Muscle of leg (tissue), 9 donors: ENCODE measurements around the gene GALNT10. TPM values are rescaled to one million over a fixed set of nuclear protein-coding genes. Genes with fewer than 3 reads are reported as not detected.

Experiments
- polyA plus RNA-seq, 8 donors: library from polyadenylated mRNA; unstranded; fragments of 120-200 nt; gene quantifications; one replicate each; pipeline versions ENCODE4 v1.2.1 to v1.2.3, GENCODE V29; 2013; ENCODE audit warnings: inconsistent platforms in 1 of 8, low replicate concordance in 1 of 8; ENCODE audit not compliant: insufficient read length in 8 of 8, insufficient read depth in 1 of 8
- total RNA-seq: library from RNA; stranded (reverse); fragments of 120-200 nt; gene quantifications from one replicate; pipeline ENCODE4 v1.2.4, GENCODE V29; 2013

Gene GALNT10
- total and polyA plus RNA-seq, 9 donors: 16.6 to 27.8 (median 20.5) TPM

Other genes starting within 250 kb of the GALNT10 start
- gene FAM114A2, start 151.8 kb upstream of the GALNT10 start, total RNA-seq: 42.4 TPM
- 10 to 100 TPM; 14.0 to 24.4 (median 17.7) TPM for gene FAM114A2, start 151.8 kb upstream of the GALNT10 start, polyA plus RNA-seq
- 41.3 TPM for gene MFAP3, start 151.8 kb upstream of the GALNT10 start, total RNA-seq
- gene MFAP3, start 151.8 kb upstream of the GALNT10 start, polyA plus RNA-seq: 10 to 100 TPM; 12.9 to 33.2 (median 25.2) TPM